GOT3 (cell line): Measurements from ENCODE around the gene FOXRED1.

Experiments
- DNase-seq: peaks from one replicate; lab custom pipeline; 2025; ENCODE audit warnings: mixed read lengths; lab: John Stamatoyannopoulos, UW

The FOXRED1 gene

GRCh38 chr11:126311401-126312291 is 42.7 kb downstream of the FOXRED1 start:
- no peak for DNase-seq

DNA sequence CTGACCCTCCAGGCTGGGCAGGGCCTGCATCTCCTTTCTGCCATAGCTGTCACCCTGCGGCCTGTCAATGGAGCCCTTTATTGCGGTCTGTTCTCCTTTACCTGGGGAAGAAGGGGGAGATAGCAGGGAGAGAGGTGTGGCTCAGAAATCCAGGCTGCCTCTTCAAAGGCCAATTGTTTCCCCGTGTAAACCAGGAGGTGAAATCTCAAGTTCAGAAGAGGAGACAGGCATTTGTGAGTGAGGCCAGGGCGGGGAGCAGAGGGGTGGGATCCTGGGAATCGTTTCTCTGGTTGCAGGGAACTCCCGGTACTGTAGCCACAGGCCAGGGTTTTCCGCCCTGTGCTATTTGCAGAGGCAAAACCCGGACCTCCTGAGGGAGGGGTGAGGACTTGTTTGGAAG is 44.0 kb downstream of the FOXRED1 start:
- no peak for DNase-seq

DNA sequence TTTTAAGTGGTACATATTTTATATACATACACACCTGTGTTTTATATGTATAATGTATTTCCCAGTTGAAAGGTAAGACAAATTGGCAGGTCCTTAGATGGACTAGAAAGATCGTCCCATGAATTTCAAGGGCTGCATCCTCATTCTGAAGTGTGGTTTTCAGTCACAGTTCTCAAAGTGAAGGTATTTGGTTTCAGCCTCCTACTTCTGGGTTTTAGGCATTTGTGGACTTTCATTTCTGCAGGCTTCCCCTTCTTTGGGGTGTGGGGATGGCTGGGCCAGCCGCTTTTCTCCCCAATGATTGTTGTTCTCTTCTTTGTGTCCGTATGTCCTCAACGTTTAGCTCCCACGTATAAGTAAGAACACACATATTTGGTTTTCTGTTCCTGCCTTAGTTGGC is 44.9 kb downstream of the FOXRED1 start:
- DNase-seq: no peak

- DNase-seq: no peak
These were observed 48.4 kb downstream of the FOXRED1 start for GRCh38 chr11:126317432-126317755.

- DNase-seq: no peak
These were observed 49.0 kb downstream of the FOXRED1 start for GRCh38 chr11:126317756-126318573.

DNA sequence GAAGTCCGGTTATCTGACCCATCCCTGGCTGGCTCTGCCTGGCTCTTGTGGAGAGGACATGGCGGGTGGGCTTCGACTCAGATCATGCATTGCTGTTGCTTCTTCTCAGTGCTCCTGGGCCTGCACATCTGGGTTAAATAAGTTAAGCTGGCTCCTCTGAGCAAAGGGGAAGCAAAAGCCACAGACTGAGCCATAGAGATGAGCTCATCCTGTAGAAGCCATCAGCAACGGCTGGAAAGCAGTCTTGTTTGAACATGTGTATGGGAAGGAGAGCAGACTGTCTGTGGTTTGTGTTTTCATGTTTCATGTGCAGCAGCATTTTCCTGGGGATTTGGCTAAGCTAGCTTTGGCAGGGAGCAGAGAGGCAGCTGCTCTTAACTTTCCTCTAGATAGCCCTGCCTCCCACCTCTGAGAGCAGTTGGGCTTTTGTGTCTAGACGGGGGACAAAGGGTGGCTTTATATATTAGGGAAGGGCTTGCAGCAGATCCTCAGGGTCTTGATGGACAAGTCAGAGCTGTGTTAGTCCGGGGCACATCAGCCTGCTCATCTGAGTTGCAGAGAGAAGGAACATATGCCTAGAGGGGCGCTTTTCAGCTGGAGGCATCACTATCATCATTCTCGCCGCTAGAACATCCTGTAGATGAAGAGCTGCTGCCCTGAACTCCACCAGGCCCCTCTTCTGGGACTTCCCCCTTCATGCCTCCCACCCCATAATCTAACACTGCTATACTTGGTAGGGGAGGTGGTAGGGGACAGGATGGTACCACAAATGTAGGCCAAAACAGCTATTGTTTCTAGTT is 49.8 kb downstream of the FOXRED1 start:
- DNase-seq: no peak

GRCh38 chr11:126319374-126319740 is 50.4 kb downstream of the FOXRED1 start:
- DNase-seq: no peak

- no peak for DNase-seq
These were observed 54.0 kb downstream of the FOXRED1 start for GRCh38 chr11:126322996-126323395.

DNA sequence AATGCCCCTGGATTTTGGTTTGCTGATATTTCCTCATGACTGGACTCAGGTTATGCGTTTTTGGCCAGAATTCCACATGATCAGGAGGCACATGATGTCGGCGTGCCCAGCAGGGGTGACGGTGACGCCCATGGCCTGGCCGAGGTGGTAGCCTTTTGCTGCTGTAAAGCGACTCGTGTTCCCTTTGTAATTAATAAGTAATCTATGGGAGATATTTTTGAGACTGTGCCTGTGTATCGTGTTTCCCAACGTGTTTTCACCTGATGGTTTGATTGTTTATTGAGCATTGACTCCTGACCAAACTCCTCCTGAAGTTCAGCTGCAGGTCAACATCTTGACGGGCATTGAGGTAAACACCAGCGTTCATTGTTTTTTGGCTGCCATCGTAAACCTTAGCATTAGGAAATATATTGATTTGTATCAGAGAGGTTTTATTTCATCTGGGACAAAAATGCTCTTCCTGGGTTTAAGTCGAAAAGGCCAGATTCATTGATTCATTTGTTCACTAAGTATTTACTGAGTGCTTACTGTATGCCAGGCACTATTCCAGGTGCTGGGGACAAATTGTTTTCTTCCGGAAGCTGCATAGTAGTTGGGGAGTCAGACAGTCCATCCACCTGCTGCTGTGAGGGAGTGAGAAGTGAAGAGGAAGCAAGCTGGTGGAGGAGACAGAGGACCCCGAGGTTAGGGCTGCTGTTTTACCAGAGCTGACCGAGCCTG is 58.5 kb downstream of the FOXRED1 start:
- no peak for DNase-seq
